GM18526 (cell line): Measurements from ENCODE around the gene NKIRAS1.

Experiments
- POLR2A ChIP-seq: IDR thresholded peaks from 3 replicates; pipeline ENCODE4 v1.6.1; 2011; ENCODE audit not compliant: insufficient read length; ENCODE audit errors: extremely low read depth

Gene NKIRAS1

GRCh38 chr3:23945663-23945912 lies 28.8 kb upstream of the NKIRAS1 start:
- TF ChIP-seq POLR2A, result no peak

GRCh38 chr3:23944861-23945662 lies 28.3 kb upstream of the NKIRAS1 start, which contains the start of gene NR1D2:
Gene NR1D2, plus strand, starts transcription at chr3:23945286. Its CDS starts 293 bp downstream, at chr3:23945579.
- TF ChIP-seq POLR2A, result peak; percentile 24

- TF ChIP-seq POLR2A, result no peak
Measured at GRCh38 chr3:23944007-23944783, 27.4 kb upstream of the NKIRAS1 start.

GRCh38 chr3:23942546-23942945 lies 25.8 kb upstream of the NKIRAS1 start:
- TF ChIP-seq POLR2A, result no peak

GRCh38 chr3:23941440-23941839 lies 24.6 kb upstream of the NKIRAS1 start:
- TF ChIP-seq POLR2A, result no peak

GRCh38 chr3:23940775-23941174 lies 24.0 kb upstream of the NKIRAS1 start:
- no peak for TF ChIP-seq POLR2A

- no peak for TF ChIP-seq POLR2A
Measured at GRCh38 chr3:23938688-23939087, 21.9 kb upstream of the NKIRAS1 start.

- no peak for TF ChIP-seq POLR2A
Measured at GRCh38 chr3:23937296-23937695, 20.5 kb upstream of the NKIRAS1 start.

- TF ChIP-seq POLR2A, result no peak
Measured at GRCh38 chr3:23934253-23934652, 17.5 kb upstream of the NKIRAS1 start.

GRCh38 chr3:23932571-23932970 lies 15.8 kb upstream of the NKIRAS1 start:
- no peak for TF ChIP-seq POLR2A

GRCh38 chr3:23931597-23931996 lies 14.8 kb upstream of the NKIRAS1 start:
- no peak for TF ChIP-seq POLR2A

- TF ChIP-seq POLR2A, result no peak
Measured at GRCh38 chr3:23928524-23928923, 11.7 kb upstream of the NKIRAS1 start.

GRCh38 chr3:23926736-23927135 lies 9.9 kb upstream of the NKIRAS1 start:
- no peak for TF ChIP-seq POLR2A

GRCh38 chr3:23926246-23926645 lies 9.5 kb upstream of the NKIRAS1 start:
- TF ChIP-seq POLR2A, result no peak

GRCh38 chr3:23923786-23924185 lies 7.0 kb upstream of the NKIRAS1 start:
- TF ChIP-seq POLR2A, result no peak

GRCh38 chr3:23921052-23921511 lies 4.3 kb upstream of the NKIRAS1 start:
- no peak for TF ChIP-seq POLR2A
